Brain pericyte (primary cell): ENCODE data around the gene NAGPA.

Experiments
- DNase-seq: peaks from one replicate; pipeline ENCODE4 v3.0.0-alpha.2; 2012; ENCODE audit warnings: low read depth, low spot score

NAGPA gene

DNA sequence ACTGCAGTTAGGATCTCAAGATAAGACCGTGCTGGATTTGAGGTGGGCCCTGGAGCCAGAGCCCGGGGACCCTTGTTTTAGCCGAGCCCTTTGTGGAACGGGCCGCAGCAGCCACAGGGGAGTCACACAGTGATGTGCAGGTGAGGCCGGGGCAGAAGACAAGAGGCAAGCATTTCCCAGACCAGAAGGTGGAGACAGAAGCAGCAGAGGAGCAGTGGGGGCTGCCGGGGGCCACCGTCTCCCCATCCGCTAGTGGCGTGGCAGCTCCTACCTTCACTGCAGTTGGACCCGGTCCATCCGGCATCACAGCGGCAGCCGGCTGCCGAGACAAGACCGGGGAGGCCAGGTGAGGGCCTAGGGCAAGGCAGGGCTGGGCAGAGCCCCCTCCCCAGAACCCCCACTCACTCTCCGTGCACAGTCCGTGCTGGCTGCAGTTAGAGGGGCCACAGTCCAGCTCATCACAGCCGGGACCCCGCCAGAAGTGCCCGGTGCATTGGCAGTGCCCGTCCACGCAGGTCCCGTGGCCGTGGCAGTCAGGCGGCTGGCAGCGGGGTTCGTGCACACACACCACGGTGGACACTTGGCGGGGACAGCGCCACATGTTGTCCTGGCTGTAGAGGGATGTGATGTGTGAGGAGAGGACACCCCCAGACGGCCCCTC, 6.0 kb downstream of the NAGPA start:
- DNase-seq, result no peak

DNA sequence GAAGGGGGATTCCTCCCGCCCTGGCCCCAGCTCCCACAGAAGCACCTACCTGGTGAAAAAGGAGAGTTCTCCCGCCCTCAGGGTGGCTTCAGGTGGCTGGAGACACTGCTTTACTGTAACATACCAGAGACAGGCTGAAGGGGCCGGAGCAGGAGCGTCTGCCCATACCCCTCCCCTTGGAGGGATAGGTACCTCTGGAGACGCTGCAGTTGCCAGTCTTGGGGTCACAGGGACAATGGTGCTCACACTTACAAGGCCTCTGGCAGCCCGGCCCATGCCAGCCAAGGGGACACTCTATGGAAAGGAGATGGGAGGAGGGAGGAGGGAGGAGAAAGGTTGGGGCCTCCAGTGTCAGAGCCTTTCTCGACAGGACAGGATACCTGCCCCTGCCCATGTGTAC, 6.6 kb downstream of the NAGPA start:
- no peak for DNase-seq

DNA sequence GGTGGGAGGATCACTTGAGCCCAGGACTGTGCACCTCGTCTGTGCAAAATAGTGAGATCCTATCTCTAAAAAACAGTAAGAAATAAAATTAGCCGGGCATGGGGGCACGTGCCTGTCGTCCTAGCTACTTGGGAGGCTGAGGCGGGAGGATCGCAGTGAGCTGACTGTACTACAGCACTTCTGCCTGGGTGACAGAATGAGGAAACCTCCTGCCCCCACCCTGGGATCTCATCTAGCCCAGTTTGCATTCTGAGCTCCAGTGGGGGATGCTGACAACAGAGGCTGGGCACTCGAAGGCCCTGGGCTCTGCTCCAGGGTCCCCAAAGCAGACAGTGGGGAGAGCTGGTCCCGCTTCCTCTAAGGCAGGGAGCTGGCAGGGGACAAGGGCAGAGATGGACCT, 7.1 kb downstream of the NAGPA start:
- DNase-seq, result no peak

DNA sequence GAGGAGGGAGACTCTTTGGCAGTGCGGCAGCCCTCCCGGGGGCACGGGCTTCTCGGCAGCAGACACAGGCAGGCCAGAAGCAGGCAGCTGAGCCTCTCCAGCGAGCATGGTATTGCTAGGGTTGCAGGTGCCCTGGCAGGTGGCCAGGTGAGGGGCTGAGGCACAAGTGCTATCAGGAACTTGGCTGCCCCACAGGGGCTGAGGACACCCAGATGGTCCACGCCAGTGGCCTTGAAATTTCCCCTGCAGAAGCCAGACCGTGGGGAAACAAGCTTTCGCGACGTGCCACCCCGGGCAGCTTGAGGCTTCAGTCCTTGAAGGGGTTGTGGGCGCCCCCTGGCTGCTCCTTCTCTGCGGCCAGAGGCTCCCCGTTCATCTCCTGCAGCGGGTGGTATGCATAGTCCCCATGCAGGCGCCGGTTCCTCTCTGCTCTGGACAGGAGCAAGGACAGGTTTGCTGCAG, 8.5 kb downstream of the NAGPA start:
- no peak for DNase-seq

DNA sequence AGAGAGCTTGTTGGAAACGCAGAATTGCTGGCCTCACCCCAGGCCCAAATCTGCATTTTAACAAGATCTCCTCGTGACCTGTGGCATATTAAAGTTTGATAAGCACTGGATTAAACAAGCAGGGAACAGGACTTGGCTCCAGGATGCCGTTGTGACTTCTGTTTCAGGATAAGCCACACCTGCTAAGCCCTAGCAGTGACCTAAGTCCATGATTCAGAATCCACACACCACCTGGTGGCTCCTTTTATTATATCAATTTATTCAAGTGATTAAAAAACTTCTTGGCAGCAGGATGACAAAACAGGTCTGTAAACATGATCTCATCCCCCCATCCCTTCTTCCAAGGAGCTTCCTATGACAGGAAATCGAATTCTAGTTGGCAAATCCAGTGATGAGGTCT, 9.1 kb downstream of the NAGPA start:
- no peak for DNase-seq

DNA sequence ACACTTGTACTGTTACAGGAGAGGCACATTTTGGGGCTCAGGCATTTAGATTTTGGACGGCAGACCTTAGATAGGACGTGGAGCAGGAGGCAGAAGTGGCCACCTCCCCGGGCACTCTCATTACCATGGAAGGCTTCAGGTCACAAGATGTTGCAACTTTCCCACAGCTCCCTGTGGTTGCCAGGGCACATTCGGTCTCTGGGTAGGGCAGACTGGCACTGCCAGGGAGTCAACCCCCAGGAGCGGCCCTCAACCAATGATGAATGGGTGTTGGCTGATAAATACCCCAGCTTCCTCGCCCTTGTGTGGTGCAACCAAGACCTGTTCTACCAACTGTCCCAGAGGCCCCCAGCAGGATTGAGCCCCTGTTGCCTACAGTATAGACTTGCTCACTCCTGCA, 11.2 kb downstream of the NAGPA start:
- DNase-seq, result no peak

DNA sequence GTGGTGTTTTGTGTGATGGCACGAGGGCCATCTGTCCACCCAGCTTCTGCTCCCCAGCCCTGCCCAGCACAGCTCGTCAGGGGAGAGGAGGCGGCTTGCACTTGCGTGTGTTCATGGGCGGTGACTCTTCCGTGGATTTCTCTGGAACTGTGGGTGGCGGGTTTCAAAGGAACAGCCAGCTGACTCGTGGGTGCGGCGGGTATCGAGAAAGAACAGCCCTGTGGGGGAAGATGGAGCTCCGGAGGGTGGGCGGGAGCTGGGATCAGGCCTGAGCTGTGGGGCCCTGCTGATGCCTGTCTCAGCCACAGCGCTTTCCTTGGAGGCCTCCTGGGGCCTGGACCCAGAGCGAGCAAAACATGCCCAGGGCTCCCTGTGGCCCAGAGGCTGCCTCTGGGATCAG, 13.2 kb downstream of the NAGPA start:
- no peak for DNase-seq

DNA sequence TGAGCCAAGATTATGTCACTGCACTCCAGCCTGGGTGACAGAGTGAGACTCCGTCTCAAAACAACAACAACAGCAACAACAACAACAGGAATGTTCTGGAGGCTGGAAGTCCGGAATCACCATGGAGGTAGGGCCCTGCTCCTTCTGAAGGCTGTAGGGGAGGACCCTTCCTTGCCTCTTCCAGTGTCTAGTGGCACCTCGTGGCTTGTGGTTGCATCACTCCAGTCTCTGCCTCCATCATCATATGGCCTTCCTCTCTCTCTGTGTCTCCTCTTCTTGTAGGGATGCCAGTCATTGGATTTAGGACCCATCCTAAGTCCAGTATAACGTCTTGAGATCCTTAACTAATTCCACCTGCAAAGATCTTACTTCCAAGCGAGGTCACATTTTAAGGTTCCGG, 14.0 kb downstream of the NAGPA start:
- no peak for DNase-seq

DNA sequence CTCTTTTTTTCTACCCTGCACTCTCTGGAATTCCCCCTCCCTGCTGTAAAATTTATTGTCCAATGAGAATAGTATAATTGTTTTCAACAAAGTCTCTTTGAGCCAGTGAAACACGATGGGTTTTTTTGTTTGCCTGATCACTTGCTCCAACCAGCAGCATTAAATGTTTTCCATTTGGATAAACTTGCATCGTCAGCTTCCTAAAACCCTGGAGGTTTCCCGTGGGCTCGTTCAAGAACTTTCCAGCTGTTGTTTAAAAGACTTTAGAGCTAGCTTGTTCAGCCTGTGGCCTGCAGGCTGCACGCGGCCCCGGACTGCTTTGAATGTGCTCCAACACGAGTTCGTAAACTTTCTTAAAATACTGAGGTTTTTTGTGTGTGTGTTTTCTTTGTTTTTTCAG, 14.9 kb downstream of the NAGPA start:
- DNase-seq, result no peak

DNA sequence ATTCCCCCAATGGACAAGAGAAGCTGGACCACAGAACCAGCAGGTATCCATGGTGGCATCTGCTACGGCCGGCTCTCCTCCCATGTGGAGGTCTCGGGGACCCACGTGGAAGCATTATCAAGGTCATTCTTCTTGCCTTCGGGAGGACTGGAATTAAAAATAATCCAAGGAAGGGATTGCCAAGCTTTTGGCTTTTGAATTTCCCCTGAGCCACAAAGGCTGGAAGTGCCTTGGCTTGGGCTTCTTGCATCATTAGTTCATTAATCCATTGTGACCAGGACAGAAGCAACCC, 16.1 kb downstream of the NAGPA start:
- DNase-seq, result no peak

DNA sequence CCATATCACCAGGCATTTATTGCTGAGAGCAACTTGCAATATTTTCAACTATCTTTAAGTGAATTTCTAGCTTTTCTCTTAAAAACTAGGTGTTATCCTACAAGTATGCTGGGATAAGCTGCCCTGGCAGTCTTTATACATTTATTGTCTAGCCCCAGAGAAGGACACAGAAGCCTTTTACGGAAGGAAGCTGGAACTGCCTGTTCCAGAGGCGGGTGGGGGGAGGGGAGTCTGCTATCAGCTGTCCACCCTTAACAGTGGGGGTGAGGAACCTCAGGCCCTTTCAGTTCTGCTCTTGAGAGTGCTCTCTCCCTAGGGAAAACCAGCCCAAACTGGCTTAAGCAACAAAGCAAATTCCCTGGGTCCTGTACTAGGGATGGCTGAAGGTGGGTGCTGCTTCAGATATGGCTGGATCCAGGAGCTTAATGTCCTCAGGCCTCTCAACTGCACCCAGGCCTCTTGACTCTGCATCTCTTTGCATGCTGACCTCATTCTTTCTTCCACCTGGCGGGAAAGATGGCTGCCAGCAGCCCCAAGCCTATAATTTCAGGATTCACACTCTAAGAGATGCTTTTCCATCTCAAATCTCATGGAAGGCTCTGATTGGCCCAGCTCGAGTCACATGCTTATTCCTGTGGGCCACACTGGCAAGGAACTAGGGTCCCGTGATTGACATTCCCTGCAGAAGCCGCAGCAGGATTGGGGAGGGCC, 16.6 kb downstream of the NAGPA start:
- no peak for DNase-seq

DNA sequence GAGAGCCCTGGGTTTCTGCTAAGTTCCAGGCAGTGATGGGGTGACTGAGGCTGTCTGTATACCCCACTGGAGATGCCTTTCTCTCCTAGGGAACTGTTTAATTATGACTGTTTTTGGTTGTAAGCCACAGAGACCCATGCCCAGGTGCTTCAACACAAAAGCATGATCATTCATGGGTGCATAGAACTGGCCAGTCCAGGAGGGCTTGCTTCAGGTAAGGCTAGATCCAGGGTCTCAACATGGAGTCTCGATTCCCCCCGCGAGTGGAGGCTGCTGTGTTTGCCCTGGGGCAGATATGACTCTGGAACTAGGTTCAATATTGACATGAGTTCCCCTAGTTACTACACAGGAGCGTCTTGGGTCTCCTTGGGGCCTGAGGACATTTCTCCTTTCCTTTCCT, 17.8 kb downstream of the NAGPA start:
- DNase-seq, result no peak

DNA sequence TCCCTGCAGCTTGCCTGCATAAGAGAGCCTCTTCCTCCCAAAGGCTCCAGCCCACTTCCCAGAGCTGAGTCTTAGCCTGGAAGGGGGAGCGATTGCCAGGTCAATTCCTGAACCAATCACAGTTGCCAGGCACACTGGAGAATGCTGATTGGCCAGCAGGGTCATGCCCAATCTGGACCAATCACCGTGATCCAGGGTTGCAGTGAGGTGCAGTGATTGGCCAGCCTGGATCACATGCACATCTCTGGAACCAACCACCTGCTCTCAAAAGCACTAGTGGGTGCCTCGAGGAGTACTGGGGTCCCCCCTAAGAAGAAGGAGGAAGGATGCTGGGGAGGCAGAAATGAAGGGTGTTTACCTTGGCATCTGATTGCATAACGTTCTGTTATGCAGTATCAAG, 18.4 kb downstream of the NAGPA start:
- DNase-seq, result no peak

DNA sequence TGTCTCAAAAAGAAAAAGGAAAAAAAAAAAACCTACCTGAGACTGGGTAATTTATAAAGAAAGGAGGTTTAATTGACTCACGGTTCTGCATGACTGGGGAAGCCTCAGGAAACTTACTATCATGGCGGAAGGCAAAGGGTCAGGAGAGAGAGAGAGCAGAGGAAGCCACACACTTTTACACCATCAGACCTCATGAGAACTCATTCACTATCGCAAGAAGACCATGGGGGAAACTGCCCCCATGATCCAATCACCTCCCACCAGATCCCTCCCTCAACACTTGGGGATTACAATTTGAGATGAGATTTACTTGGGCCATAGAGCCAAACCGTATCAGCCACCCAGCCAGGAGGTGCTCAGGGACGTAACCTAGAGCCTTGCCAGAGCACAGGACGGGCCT, 20.8 kb downstream of the NAGPA start:
- DNase-seq, result no peak

DNA sequence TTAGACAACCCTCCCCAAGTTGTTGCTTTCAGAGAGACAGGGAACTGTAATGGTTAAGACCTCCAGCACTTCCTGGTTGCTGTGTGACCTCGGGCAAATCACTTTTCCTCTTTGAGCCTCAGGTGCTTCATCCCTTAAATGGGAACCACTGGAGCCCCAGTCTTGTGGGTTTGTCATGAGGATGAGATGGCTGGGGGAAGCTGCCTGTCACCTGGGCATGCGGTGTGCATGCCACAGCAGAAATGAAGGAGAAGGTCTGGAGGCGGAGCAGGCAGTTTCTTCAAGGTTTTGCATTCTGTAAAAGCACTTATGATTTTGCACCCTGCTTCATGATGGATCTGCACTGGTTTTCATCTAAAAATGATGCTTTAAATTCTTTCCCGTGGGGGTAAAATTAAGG, 22.1 kb downstream of the NAGPA start:
- no peak for DNase-seq

DNA sequence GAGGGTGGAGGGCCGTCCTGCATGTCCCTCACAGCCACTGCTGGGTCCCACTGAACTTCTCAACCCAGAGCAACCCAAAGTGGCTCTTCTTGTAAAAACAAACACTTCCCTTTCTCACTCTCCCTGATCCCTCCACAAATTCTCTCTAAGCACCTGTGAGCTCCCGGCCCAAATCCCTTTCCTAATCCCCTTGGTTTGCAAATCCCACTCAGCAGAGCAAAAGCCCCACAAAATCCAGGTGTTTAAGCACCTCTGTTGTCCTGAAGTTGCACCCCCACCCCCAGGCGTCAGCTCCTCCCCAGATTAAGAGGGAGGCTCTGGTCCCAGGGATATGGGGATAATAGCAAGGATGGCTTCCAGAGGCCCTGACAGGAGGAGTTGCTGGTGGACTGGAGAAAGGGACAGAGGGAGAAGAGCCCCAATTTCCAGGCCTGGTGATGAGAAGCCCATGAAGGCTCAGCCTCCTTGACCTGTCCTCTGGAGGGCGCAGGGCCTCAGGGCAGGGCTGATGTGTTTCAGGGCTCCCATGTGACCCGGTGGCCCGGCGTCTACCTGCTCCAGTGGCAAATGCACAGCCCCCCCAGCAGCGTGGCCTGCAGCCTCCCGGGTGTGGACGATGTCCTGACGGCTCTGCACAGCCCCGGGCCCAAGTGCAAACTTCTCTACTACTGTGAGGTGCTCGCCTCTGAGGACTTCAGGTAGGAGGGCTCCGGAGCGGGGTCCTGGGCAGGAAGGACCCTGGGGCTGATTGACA, 23.0 kb downstream of the NAGPA start:
- no peak for DNase-seq

DNA sequence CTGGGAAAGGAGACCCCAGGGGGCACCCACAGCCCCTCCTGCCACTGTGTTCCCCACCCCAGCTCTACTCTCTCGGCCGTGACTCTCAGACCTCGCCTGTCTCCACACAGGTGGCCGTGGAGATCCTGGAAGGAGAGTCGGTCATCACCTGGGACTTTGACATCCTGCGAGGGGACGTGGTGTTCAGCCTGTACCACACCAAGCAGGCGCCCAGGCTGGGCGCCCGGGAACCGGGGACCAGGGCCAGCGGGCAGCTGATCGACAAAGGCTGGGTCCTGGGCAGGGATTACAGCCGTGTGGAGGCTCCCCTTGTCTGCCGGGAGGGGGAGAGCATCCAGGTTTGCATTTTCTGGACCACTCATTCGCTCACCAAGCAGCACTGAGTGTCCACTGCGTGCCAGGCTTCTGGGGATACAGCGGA, 25.4 kb downstream of the NAGPA start:
- DNase-seq, result no peak

DNA sequence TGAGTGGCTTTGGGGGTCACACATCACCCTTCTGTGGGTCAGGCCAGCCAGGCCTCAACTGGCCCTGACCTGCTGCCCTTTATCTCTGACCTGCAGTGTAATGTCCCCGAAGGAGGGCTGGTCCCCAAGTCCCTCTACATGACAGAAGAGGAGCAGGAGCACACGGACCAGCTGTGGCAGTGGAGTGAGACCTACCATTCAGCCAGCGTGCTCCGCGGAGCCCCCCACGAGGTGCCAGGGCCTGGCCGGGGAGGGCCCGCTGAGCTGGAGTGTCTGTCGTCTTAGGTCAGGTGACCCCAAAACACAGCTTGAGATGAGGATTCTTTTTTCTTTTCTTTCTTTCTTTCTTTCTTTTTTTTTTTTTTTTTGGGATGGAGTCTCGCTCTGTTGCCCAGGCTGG, 26.5 kb downstream of the NAGPA start:
- no peak for DNase-seq

DNA sequence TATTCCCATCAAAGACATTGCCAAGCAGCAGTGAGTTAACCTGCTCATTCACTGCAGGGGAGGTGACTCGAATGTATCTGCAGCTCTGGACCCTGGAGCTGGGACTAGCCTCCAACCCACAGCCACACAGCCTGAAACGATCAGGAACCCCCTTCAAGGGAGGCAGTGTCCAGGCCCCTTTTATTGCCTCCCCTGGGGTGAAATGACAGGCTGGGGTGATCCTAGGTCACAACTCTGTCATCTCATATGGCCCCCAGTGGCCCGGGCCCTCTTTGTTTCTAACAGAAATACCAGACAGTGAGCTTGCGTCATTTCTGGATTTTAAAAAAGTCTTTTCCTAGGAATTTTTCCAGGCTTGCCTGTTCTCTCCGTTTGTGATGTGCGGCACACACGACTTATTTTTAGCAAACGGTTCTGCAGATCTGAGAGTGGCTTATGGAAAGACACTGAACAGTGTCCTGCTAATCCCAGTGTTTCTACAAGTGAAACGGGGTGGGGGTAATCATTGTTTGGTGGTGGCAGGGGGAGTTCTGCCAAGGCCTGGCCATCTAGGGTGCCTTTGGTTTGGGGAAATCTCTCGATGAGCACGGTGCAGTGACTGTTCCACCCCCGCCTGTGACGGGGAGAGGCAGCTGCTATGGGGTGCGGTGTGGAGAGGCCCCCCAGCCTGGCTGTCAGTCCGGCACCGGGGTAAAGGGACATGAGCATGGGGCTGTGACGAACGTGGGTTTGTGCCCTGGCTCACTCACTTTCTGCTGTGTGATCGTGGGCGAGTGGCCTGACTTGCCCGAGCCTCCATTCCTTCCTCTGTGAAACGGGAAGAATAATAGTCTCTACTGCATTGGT, 27.2 kb downstream of the NAGPA start:
- DNase-seq, result no peak

DNA sequence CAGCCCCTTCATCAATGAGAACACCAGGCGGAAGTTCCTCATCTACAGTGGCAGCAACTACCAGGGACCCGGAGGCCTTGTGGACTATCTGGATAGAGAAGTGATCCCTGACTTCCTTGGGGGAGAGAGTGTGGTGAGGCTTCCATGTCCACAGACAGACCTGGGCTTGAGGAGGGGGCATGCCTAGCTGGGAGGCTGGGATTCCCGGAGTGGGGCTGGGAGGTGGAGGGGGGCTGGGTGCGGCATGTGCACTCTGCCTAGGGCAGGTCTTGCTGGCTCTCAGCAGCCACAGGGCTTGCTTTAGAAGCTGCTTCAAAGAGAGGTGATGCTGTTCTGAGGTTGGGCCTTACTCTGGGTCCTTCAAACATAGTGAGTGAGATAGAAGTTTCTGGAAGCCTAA, 27.8 kb downstream of the NAGPA start:
- DNase-seq, result no peak

DNA sequence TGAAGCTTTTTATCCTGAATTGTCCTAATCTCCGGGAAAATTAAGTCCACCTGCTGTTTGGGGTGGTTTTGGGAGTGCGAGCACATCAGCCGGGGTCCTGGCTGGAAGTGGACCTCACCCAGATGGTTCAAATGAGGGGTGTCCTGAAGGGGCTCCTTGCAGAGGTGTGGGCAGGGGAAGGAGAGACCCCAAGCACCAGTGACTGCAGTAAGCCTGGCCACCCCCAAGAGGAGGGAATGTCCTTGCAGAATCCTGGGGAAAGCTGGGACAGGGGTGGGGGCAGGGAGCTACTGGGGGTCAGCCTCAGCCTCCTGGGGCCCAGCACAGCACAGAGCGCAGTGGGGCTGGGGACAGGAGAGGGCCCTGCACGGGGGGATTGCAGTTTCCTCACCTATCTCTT, 29.4 kb downstream of the NAGPA start:
- no peak for DNase-seq

DNA sequence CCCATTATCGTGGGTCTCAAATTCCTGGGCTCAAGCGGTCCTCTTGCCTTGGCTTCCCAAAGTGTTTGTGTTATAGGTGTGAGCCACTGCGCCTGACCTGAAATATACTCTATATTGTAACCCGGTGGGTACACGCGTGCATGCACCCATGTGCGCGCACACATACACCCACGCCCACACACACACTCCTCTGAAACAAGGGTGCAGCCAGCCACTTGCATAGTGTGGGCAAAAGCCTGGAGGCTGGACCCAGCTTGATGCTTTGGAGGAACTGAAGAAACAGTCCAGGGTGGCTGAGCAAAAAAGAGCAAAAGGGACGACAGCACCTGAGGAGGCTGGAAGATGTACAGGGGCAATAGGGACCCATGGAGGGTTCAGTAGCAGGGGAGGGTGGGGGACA, 29.9 kb downstream of the NAGPA start:
- DNase-seq, result no peak
